Peyer's patch (tissue), 4 donors: Measurements from ENCODE around the gene PKP3. TPM values are rescaled to one million over a fixed set of nuclear protein-coding genes. Genes with fewer than 3 reads are reported as not detected.

Source experiments
- DNase-seq, 3 donors: peaks; one replicate each; pipeline ENCODE4 v3.0.0-alpha.2; 2017 to 2019
- H3K27ac ChIP-seq, 4 donors: fragments of 200-600 bp; sonication (generic); one replicate each; pipeline ENCODE4 v1.5.1; 2016 to 2019
- H3K27me3 ChIP-seq, 2 donors: fragments of 200-600 bp; sonication (generic); one replicate each; pipeline ENCODE4 v1.5.1; 2019
- H3K36me3 ChIP-seq, 3 donors: fragments of 200-600 bp; sonication (generic); one replicate each; pipeline ENCODE4 v1.5.1; 2016 to 2019
- H3K4me1 ChIP-seq, 4 donors: fragments of 200-600 bp; sonication (generic); one replicate each; pipeline ENCODE4 v1.5.1; 2016 to 2019
- H3K4me3 ChIP-seq, 4 donors: fragments of 200-600 bp; sonication (generic); 1 replicate in 3 of 4; 2 replicates in 1 of 4; pipeline ENCODE4 v1.5.1; 2016 to 2019; ENCODE audit warnings: mild to moderate bottlenecking in 1 of 4
- H3K9me3 ChIP-seq, 4 donors: fragments of 200-600 bp; sonication (generic); one replicate each; pipeline ENCODE4 v1.5.1; 2016 to 2019; ENCODE audit warnings: mild to moderate bottlenecking in 1 of 4
- CTCF ChIP-seq, 6 experiments: fragments of 450-650 bp in 4 of 6; fragments of 200-600 bp in 2 of 6; sonication (generic) in 1 of 6; IDR thresholded peaks; one replicate each; pipeline ENCODE4 v1.5.1; 2017 to 2019; ENCODE audit warnings: antibody characterized with exemption in 6 of 6, mild to moderate bottlenecking in 3 of 6, moderate library complexity in 1 of 6
- POLR2A ChIP-seq, 2 donors: fragments of 450-650 bp; IDR thresholded peaks; one replicate each; pipeline ENCODE4 v1.5.1; 2017; ENCODE audit warnings: antibody characterized with exemption in 2 of 2, mild to moderate bottlenecking in 2 of 2, moderate library complexity in 2 of 2
- total RNA-seq, 4 donors: library from RNA; depleted of rRNA; stranded (reverse); fragments of >200 nt; gene quantifications; one replicate each; pipeline ENCODE4 v1.1.0, GENCODE V29; 2016

PKP3 gene
- total RNA-seq, 4 donors from 2014 or later: 95.7 to 254 (median 202) TPM

- no peaks in the 10 kb centered on the region for H3K36me3 ChIP-seq
- TF ChIP-seq POLR2A (IDR thresholded peaks at IDR 0.05) (no peak), CTCF (IDR thresholded peaks at IDR 0.05) (no peak)
- DNase-seq: peak in 1 of 3 donors; percentile 49
- H3K9me3 ChIP-seq: no peaks in the 10 kb centered on the region
- peaks cover 0 to 22% (median 10%) of the 10 kb centered on the region in 4 donors for H3K4me1 ChIP-seq
- peak overlapping the region in 1 of 4 donors; percentile 21 for H3K27ac ChIP-seq
- no peak overlapping the region for H3K4me3 ChIP-seq
- H3K27me3 ChIP-seq: no peaks in the 10 kb centered on the region
Observed at GRCh38 chr11:350723-351255, 43.2 kb upstream of the PKP3 start.

DNA sequence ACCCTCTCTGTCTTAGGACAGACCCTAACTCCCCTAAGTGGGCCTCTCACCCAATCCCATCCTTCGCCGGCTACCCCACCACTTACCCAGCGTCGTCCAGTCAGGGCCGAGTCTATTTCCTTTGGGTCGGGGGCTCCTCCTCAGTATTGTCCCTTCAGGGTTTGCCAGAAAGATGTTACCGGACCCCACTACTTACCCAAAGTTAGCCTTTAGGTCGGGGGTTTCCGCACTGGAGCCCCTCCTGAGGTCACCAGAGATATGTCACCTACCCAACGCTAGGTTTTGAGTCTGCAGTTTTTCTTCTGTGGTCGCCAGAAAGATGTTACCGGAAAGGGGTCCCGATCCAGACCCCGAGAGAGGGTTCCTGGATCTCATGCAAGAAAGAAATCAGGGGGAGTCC lies 42.6 kb upstream of the PKP3 start:
- H3K9me3 ChIP-seq: no peaks in the 10 kb centered on the region
- no peaks in the 10 kb centered on the region for H3K36me3 ChIP-seq
- peak overlapping the region in 1 of 4 donors; percentile 10 for H3K27ac ChIP-seq
- no peaks in the 10 kb centered on the region for H3K27me3 ChIP-seq
- TF ChIP-seq CTCF (IDR thresholded peaks at IDR 0.05) (no peak), POLR2A (IDR thresholded peaks at IDR 0.05) (no peak)
- no peak overlapping the region for H3K4me3 ChIP-seq
- peaks cover 0 to 22% (median 10%) of the 10 kb centered on the region in 4 donors for H3K4me1 ChIP-seq
- DNase-seq: peak in 1 of 3 donors; percentile 37

DNA sequence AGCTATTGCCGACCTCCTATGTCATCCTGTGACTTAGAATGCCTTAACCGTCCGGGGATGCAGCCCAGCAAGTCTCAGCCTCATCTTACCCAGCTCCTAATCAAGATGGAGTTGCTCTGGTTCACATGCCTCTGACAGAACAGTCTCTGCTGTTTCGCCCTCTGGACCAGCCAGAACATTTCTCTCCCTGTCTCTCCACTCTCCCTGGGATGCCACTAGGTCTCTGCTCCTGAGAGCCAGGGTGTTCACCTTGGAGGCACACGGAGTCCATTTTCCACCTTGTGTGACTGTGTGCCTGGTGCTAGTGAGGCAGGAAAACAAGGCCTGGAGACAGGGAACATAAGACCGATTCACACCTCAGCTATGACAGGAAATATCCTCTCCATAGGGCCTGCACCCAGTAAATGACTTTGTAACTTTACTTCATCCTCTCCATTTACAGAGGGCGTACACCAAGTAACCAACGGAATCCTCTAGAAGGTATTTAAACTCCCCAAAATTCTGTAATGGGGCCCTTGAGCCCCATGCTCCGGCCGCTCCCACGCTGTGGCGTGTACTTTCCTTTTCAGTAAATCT lies 41.5 kb upstream of the PKP3 start:
- H3K4me1 ChIP-seq: peaks cover 0 to 22% (median 10%) of the 10 kb centered on the region in 4 donors
- no peaks in the 10 kb centered on the region for H3K36me3 ChIP-seq
- no peaks in the 10 kb centered on the region for H3K27me3 ChIP-seq
- DNase-seq: peak in 1 of 3 donors; percentile 32
- no peak overlapping the region for H3K4me3 ChIP-seq
- TF ChIP-seq CTCF (IDR thresholded peaks at IDR 0.05): no peak
- TF ChIP-seq POLR2A (IDR thresholded peaks at IDR 0.05): no peak
- no peaks in the 10 kb centered on the region for H3K9me3 ChIP-seq
- H3K27ac ChIP-seq: peak overlapping the region; percentile 21 to 96 (median 92)

- Histone ChIP-seq H3K36me3 (no peaks in the 10 kb centered on the region), H3K9me3 (no peaks in the 10 kb centered on the region), H3K4me1 (peaks cover 0 to 22% (median 10%) of the 10 kb centered on the region in 4 donors), H3K27me3 (no peaks in the 10 kb centered on the region), H3K27ac (peak overlapping the region; percentile 21 to 96 (median 92)), H3K4me3 (no peak overlapping the region)
- TF ChIP-seq POLR2A (IDR thresholded peaks at IDR 0.05) (no peak), CTCF (IDR thresholded peaks at IDR 0.05) (no peak)
- DNase-seq: peak in 1 of 3 donors; percentile 77
Observed at GRCh38 chr11:353179-353873, 40.7 kb upstream of the PKP3 start.

- peak overlapping the region; percentile 88 to 96 (median 92) for H3K27ac ChIP-seq
- no peaks in the 10 kb centered on the region for H3K9me3 ChIP-seq
- peak; percentile 83 to 93 (median 88) for DNase-seq
- H3K27me3 ChIP-seq: no peaks in the 10 kb centered on the region
- no peaks in the 10 kb centered on the region for H3K36me3 ChIP-seq
- H3K4me3 ChIP-seq: peak overlapping the region; percentile 46 to 67 (median 55)
- peaks cover 0 to 22% (median 8%) of the 10 kb centered on the region in 4 donors for H3K4me1 ChIP-seq
- no peak for TF ChIP-seq CTCF (IDR thresholded peaks at IDR 0.05)
- TF ChIP-seq POLR2A (IDR thresholded peaks at IDR 0.05): peak in 1 of 2 donors; percentile 37
Observed at GRCh38 chr11:355581-356458, 38.2 kb upstream of the PKP3 start.
